ENCODE measurements around the gene DEPDC5.

The DEPDC5 gene

DNA sequence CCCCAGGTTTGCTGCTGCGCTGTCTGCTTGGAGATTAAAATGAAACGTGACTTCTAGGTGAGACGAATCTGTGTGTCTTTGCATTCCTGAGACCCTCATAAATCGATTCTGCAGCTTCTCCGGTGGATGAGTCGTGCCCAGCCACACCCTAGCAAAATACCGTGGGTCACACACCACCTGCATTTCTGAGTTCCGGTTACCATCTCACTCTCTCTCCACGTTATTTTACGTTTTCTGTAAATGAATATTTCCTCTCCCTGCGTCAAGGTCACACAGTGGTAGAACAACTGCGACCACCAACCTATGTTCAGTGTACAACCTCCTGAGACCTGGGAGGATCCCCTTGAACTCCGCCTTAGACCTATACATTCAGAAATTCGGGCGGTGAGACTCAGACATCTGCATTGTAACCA is 191.6 kb downstream of the DEPDC5 start:
- no peak for DNase-seq (ENCODE audit: low read depth in 2 of 2, low spot score in 1 of 2)

DNA sequence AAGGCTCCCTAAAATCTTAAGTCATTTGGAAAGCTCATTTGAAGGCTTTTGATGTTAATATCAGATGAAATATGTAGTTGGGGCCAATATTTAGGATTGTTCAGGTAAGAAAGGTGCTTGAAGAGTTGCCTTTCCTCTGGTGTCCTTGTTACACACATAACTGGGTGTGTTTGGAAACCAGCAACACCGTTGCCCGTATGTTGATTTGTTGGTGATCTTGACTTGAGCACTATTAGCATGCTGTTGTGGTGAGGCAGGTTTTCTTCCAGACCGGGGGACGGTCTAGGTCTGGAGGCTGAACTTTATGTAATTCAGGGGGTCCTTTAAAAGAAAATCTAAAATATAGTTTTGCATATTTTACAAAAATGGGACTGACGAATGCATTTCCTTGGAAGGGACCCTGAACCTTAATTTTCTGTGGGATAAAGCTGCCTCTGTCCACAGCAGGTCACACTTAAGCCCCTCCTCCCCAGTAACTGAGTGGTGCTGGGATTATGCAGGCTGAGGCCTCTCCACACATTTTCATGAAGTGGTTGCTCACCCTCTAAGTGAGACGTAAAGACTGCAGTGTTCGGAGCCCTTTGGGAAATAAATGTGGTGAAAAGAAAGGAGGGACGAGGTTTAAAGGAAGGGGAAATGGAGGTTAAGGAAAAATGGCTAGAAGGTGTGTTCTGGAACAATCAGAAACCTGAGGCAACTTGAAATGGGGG is 192.3 kb downstream of the DEPDC5 start:
- no peak for DNase-seq (ENCODE audit: low read depth in 2 of 2, low spot score in 1 of 2)

DNA sequence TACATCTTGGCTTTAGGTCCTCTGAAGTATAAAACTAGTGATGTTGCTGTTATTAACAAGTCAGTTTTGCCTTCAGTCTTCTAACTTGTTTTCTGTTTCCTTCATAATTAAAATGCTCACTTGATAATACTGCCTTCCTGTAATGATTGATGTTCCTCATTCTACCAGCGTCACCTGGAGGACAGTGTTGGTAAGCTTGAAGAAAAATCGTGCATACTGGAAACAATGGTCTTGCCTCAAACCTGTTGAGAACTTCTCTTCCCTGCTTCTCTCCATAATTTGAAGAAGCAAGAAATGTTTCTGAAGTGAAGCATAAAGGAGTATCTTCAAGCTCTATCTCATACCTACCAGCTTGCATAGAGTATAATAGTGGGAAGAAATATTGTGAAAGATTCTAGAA is 193.5 kb downstream of the DEPDC5 start:
- DNase-seq (ENCODE audit: low read depth in 2 of 2, low spot score in 1 of 2), result no peak

DNA sequence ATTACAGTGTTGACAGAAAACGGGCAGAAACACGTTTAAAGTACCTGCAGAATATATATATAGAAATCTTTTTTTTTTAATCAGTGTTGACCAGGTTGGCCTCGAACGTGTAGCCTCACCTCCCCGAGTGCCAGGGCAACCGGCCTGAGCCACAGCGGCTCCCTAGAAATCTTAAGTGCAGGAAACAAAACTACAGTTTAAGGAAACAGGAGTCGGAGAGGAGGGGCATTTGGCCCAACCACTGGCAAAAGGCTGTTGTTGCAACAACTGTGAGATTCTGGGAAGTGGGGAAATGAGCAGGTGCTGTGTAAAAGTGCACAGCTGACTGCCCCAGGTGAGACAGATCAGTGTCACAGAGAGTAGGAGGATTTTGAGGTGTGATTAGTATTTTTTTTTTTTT is 194.2 kb downstream of the DEPDC5 start:
- no peak for DNase-seq (ENCODE audit: low read depth in 2 of 2, low spot score in 1 of 2)

DNA sequence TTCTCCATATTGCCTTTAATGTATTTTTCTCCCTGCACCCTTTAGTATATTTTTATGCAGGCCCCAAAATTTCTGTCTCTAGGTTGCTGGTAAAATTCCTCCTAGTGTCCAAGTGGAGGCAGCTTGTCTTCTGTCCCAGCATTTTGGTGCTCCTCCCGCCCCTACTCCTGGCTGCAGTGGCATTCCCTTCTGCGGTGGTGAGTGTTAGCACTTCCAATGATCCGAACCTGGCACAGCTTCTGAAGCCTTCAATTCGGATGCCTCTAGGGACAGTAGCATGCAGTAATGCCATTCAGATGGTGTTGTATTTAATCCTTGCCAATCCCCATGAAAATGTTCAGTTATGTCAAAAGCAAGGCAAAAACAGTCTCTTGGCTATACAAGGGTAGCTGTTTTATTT is 196.4 kb downstream of the DEPDC5 start:
- DNase-seq (ENCODE audit: low read depth in 2 of 2, low spot score in 1 of 2), result no peak

DNA sequence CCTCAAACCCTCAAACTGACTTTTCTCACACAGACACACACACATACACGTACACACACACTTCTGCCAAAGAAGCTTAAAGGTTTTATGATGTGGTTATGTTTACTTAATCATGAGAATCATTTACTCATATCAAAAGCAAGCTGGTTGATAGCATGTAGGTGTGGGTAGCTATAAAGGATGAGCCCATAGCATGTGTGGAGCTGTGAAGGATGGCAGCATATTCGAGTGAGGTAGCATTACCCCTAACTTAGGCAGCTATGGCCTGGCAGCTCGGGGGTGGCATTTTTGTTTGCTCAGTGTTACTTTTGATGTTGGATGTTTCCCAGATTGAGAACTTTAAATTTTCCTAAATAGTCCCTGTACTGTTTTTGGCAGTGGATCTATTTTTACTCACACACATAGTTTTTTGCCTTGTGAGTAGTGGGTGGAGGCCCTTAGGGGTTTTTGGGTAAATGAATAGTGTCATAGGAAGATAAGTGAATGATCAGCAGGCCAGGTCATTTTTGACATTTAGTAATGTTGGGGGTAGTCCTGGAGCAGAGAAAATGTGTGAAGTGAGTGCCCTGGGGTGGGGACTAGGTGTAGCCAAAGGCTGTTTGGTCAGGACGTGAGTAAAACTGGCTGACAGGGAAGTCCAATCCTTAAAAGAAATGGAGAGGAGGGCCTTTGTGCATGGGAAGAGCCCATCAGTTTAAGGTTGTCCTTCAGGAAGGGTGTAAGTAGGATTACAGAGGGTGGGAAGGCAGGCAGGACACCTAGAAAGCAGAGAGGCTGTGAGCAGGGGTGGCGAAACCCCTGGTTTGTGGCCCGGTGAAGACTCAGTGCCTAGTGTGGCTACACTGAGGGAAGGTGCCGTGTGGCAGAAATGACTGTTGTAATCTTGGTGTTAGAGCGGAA is 197.6 kb downstream of the DEPDC5 start:
- no peak for DNase-seq (ENCODE audit: low read depth in 2 of 2, low spot score in 1 of 2)

DNA sequence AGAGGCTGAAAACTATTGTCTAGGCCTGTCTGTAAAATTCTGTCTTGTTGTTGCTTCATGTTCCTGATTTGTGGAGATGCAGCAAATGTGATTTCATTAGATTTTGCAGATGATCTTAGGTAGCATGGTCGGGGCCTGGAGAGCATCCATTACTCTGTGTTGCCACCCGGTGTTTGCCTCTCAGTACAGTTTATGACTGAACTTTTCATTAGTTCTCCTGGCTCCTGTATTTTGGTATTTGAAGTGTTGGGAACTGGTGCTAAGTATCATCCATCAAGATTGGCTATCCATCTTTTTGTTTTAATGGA is 198.2 kb downstream of the DEPDC5 start:
- DNase-seq (ENCODE audit: low read depth in 2 of 2, low spot score in 1 of 2), result no peak

DNA sequence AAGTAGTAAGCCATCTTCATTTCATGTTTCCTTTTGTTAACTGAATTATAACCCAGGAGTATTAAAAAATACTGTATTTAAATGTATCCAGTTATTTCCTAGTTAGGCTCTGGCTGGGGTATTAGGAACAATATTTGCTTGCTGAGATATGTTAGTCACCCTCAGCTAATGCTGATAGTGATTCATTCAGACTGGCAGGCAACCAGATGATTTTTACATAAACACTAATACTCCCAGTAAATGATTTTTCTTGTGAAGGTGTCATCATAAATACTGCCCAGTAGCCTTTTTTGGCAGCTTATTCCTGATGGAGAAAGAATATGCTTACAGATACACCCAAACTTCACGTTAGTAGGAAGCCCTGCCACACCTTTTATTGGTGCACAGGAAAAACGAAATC is 198.7 kb downstream of the DEPDC5 start:
- no peak for DNase-seq (ENCODE audit: low read depth in 2 of 2, low spot score in 1 of 2)

DNA sequence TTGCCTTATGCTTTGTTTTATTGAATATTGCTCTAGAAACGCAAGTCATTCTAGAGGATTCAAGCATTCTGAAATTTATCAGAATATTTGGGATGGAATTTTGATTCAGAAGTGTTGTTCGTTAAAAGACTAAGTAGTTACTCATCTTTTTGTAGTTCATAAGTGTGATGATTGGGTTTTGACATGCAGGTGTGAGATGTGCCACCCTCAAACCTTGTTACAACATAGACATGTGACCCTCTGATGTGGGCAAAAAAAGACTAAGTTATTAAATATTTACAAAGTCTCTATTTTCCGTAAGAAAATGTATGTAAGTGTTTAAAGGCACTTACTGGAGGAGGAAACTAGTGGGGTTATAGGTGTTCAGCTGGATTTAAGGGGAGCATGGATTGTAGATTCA is 199.4 kb downstream of the DEPDC5 start:
- DNase-seq (ENCODE audit: low read depth in 2 of 2, low spot score in 1 of 2), result no peak

DNA sequence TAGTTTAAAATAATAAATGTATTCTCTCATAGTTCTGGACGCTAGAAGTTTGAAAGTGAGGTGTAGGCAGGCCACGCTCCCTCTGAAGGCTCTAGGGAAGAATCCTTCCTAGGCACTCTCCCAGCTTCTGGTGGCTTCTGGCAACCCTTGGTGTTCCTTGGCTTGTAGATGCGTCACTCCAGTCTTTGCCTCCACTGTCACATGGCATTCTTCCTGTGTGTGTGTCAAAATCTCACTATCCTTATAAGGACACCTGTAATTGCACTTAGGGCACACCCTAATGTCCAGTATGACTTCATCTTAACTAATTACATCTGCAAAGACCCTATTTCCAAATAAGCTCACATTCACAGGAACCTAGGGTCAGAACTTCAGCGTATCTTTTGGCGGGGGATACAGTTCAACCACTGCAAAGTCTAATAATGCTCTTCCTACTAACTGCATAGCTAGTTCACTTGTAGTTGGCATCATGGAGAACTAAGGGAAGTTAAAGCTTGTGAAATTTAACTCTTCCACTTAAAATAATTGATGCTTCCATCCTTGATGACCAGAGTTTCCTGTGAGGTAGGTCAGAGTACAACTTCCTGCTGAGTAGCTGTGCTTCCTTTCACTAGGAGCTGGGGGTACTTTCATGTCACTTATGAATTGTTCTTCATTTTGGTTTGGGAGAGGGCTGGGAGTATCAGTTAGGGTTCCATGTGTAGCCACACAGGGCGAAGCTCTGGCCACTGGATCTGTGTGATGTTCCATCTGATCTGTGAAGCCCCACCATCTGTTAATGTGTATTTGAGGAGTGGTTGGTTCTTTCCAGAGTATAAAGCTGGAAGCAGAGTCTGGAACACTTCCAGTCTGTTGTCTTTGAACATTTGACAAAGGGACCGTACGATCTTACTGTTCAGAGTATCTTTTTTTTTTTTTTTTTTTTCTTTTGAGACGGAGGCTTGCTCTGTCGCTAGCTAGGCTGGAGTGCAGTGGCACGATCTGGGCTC is 201.0 kb downstream of the DEPDC5 start:
- DNase-seq (ENCODE audit: low read depth in 2 of 2, low spot score in 1 of 2), result no peak

DNA sequence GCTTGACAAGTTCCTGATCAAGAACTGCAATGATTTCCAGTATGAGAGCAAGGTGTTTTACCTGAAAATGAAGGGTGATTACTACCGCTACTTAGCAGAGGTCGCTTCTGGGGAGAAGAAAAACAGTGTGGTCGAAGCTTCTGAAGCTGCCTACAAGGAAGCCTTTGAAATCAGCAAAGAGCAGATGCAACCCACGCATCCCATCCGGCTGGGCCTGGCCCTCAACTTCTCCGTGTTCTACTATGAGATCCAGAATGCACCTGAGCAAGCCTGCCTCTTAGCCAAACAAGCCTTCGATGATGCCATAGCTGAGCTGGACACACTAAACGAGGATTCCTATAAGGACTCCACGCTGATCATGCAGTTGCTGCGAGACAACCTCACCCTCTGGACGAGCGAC is 202.5 kb downstream of the DEPDC5 start:
- no peak for DNase-seq (ENCODE audit: low read depth in 2 of 2, low spot score in 1 of 2)

Measured in stimulated activated CD8-positive, alpha-beta memory T cell treated with anti-CD3 and anti-CD28 coated beads, Interleukin-4, amount 100 ng/mL, for 4 hours (primary cell).